ENCODE data around the gene ARR3.
"Not testable (repeated sequence)": the region's sequence is repeated elsewhere in the genome, so short reads cannot be mapped to it uniquely, and the experiment has no call there.

ARR3 gene

DNA sequence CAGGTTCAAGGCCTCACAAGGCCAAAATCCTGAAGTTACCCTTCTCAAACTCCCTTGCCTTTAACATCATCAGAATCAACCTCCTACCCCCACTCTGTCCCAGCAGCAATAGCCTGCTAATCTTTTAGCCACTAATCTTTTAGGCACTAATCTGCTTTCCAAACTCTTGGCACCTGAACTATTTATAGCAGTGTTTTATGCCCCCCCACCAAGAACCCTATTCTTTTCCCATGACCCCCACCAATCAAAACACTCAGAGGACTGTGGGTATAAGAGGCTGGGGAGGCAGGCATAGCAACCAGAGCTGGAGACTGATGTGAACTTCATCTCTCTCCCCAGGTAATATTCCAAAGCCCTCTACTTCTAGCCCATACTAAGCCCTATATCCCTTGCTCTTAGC, at the start of gene ARR3:
TSS of gene ARR3 (plus strand) at position 301 of the 400 bp plus-strand sequence. CDS start 1,052 bp downstream, outside the sequence.
- DNase-seq = no peak

DNA sequence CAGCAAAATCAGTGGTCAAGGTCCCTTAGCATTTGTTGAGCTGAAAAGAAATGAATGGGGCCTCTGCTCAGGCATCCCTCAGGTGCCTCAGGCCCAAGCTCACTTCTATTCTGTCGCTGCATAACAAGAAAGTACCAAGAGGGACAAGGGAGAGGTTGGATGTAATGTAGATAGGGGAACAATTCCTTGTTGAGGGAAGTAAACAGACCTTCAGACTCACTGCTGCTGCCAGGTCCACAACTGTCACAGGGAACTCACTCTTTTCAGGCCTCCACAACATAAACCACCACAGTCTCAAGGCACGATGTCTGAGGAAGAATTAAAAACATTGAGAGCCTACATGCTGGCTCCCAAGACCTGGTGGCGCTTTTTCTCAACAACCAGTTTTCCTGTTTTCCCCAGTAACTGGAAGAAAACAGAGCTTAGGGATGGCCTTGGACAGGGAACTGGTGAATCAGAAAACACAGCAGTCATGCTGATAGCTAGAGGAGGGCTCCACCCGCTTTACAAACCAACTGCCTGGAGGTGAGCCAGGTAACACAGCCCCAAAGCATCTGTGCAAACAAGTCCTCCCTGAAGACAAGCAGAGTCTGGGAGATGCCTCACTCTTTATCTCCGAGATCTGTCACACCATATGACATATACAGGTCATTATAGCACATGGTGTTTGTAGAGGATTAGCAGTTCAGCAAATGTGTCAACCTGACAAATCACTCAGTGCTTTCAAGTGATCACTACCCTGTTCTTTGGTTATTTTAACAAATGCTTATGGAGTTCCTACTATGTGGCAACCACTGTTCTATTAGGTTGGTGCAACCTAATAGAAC, 48.0 kb upstream of the ARR3 start:
- DNase-seq = no peak

DNA sequence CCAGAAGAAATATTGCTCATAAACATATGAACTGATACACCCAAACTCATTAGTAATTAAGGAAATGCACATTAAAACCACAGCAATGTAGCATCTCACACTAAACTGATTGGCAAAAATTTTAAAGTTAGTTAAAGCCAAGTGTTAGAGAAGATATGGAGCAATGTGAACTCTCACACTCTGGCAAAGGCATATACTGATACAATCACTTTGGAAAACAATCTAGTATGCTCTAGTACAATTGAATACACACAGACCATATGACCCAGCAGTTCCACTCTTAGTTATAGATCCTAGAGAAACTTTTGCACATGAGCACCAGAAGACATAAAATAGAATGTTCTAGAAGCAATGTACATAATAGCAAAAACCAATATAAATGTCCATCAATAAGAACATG, 42.1 kb upstream of the ARR3 start:
- DNase-seq = no peak

DNA sequence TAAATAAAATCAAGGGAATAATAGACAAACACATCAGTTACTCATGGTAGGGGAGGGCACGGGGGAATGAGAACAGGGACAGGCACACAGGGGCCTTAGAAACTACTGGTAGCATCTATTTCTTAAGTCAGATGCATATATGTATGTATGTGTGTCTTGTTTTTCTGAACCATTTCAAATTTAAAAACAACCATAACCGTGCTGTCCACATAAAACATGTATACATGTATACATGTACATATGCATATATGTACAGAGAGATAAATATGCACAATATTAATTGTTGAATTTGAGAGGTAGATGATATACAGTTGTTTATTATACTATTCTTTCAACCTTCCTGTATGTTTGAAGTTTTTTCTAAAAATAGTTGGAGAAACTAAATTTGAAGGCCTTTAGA, 41.4 kb upstream of the ARR3 start:
- no peak for DNase-seq

DNA sequence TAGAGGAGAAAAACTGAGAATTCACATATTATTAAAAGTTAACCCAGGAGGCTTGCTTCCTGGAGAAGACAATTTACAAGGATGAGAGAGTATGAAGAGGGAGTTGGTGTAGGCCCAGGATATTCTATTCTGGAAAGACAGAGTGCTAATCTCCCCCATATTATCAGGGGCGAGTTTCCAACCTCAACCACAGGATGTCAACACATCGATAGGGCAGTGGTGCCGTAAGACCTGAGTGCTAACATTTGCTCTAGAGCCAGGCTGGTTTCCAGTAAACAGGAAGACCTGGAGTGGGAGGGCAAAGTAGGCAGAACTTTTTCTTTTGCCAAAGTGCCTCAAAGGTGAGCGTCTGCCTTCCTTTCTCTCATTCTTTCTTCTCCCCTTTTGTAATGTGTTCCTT, 36.5 kb upstream of the ARR3 start:
- DNase-seq = no peak

DNA sequence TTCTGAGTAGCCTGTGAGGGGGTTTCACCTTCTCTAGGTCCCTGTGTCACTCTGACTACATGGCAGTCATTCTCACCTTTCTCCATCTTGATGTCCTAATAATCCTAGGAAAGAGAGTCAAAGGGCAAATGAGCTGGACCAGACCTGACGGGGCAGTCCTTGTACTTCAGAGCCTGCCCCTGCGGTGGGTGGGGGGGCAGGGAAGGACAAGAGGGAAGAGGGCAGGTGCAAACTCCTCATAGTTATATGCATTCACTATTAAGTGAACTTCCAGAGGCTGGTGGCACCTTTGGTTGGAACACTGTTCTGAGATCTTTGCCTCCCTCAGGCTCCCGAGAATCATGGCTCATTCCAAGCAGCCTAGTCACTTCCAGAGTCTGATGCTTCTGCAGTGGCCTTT, 33.8 kb upstream of the ARR3 start, which contains the start of gene AWAT1:
TSS of gene AWAT1 (plus strand) at position 301 of the 400 bp plus-strand sequence. CDS start at position 342, 41 bp downstream.
- DNase-seq = no peak

DNA sequence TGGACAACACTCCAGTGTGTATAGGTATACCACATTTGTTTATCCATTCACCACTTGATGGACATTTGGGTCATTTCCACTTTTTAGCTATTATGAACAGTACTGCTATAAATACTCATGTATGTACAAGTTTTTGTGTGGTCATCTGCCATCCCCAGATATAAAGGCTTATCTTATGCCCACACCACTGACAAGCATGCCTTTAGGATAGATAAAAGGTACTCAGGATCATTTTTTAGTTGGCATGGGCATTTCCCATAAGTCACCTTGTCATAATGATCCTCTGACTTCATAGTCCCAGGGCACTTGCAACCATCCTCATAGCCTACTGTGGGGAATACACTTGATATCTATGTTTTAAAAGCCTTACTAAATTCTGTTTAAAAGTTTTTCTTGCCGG, 27.4 kb upstream of the ARR3 start:
- DNase-seq = no peak

DNA sequence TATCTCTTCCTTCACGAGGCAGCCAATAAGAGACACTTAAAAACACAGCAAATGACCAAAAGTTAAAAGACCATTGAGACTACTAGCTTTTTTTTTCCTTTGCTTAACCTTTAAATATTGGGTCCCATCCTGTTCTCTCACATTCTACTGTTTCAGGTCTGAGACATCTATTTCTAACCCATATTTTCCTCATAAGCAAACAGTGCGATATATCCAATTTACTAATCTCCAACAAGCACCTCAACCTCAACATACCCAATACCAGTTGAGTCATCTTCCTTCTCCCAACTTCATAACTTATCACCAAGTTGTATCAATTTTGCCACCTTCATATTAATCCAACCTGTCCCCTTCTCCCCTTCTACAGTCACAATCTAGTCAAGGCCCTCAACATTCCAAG, 26.6 kb upstream of the ARR3 start:
- DNase-seq = no peak

DNA sequence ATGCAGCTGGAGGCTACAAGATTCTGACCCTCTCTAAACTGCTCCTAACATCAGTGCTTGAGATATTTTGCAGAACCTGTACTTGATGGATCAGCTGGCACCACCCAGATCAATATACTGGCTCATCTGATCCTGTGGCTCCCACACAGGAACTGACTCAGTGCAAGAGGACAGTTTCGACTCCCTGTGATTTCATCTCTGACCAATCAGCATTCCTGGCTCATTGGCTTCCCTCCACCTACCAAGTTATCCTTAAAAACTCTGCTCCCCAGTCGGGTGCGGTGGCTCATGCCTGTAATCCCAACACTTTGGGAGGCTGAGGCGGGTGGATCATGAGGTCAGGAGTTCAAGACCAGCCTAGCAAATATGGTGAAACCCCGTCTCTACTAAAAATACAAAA, 24.5 kb upstream of the ARR3 start:
- not testable (repeated sequence) for DNase-seq

DNA sequence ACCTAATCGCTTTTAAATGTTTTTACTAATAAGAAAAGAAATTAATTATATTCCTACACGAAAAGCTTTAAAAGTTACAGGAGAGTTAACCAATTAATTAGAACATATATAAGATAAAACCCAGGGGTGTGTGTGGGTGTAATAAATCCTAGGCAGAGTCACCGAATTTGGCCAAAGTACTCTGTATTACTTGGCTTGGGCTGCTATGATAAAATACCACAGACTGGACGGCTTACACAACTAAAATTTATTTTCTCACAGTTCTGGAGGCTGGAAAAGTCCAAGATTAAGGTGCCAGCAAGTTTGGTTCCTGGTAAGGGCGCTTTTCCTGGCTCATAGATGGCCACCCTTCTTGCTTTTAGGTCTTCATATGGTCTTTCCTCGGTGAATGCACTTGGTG, 23.3 kb upstream of the ARR3 start:
- no peak for DNase-seq

DNA sequence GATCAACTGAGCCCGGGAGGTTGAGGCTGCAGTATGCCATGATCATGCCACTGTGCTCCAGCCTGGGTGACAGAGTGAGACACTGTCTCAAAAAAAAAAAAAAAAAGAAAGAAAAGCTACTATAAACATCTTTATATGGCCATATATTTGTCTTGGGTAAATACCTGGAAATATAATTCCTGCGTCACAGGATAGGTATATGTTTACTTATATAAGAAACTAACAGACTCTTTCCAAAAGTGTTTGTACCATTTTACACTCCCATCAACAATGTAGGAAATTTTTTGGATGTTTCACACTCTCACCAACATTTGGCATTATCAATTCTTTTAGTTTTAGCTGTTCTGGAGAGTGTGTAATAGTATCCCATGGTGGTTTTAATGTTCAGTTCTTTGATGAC, 20.9 kb upstream of the ARR3 start:
- DNase-seq = no peak

DNA sequence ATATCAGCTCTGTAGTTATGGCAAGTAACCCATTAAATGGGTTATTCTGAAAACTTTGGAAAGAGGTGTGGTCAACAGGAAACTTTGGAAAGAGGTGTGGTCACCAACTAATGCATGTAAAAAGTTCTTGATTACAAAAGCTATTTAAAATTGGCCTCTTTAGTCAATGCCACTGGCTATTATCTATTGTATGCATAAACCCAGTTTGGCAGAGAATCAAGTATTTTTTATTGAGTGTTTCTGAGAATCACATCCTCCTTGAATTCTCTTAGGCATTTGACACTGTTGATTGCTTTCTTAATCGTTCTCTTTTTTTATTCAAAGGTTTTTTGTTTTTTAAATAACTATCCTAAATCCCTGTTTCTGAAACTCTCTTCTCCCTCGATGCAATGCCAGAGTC, 15.6 kb upstream of the ARR3 start:
- no peak for DNase-seq

DNA sequence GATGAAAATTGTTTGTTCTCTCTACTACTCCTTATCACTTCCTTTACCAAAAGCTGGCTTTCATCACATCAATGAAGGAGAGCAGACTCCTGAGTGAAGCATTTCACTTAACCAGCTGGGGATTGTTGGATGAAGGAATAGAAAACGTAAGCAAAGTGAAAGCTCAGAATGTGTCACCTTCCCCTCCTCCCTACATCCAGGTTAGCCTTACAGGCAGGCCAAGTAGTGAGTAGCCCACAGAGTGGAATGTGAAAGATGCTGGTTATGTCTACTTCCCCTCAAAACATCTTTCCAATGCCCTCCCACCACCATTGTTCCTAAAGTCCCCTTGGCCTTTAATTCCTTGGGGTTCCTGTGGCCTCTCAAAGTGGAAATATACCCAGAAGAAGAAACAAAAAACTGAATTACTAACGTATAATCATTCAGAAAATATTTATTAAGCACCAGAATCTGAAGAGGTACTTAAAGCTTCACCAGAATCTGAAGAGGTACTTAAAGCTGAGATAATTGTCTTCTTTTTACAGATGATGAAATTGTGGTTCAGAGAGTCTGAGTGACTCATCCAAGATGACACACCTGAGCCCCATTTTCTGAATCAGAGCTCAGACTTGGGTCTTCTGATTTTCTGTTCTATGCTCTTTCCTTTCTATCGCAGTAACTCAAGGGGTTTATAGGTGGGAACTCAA, 14.6 kb upstream of the ARR3 start:
- no peak for DNase-seq

DNA sequence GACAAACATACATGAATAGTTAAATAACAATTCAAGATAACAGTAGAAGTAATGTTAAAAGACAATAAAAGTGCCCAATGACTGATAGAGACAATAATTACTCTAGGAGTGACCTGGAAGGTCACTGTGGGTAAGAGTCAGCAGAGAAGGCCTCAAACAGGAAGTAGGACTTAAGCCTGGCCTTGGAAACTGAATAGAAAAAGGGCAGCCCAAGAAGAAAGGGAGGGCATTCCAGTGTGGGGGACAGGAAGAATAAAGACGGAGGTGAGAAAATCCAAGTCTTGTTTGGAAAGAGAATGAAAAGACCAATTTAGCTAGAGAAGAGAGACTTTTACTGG, 14.1 kb upstream of the ARR3 start:
- DNase-seq = no peak

DNA sequence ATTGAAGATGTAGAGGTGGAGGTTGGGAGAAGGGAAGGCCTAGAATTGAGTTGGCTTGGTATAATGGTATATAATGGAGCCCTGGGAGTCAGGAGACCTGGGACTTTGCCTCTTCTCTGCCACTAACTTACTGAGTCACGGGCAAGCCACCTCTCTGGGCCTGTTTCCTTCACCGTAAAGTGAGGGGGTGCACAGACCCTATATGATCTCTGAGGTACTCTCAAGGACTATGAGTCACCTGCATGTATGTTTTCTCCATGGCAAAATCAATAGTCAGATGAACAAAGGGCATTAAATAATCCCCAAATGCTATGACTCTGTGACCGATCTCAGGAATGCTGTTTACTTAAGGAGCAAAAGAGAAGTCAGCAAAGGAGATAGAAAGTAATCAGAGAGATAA, 13.2 kb upstream of the ARR3 start:
- DNase-seq = no peak

DNA sequence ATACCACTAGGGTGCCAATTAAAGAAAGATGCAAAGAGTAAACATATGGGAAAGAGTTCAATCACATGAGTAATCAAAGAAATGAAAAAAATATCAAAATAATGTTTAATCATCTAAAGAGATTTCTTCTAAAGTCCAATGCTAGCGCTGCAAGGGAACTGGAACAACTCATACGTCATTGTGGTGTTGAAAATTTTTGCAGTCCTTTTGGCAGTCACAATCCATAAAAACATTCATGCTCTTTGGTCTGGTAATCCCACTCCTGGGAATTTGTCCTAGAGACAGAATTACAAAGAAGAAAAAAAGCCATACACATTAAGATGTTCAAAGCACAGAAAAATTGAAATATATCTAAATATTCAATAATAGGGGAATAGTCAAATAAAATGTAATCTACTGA, 12.7 kb upstream of the ARR3 start:
- no peak for DNase-seq

DNA sequence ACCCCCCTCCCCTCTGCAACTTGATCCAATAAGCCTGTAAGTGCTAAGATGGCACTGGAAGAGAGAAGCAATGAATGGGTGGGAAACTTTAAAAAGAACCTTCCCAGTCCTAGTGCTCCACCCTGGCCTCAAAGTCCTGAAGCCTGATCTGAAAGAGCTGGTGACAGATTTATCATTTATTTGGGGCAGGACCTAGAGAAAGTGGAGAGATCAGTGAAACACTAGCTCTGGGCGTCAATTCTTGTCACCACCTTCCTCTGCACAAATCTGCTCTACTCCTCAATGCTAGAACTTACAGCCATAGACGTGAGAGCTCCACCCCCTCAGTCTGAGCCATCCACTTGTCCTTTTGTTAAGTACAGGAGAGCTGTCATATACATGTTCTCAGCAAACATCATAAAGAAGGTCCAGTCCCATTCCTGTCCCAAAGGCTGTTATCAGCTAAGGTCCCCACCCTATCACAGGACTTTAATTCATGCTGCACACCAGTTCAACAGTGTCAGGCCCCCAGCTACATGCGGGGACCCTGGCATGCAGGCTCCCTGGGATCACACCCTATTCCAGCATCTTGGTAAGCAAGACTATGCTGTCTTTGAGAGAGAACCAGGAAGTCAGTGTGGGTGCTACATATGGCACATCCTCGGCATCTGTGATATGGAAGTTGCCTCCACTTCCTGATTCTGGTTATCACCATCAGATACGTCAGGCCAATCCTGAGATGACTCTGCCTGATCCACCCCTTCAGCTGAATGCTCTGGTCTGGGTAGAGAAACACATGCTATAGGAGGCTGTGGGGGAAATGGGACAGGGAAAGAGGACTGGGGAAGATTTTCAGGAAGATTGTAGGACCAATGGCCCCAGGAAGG, 10.5 kb upstream of the ARR3 start:
- no peak for DNase-seq

DNA sequence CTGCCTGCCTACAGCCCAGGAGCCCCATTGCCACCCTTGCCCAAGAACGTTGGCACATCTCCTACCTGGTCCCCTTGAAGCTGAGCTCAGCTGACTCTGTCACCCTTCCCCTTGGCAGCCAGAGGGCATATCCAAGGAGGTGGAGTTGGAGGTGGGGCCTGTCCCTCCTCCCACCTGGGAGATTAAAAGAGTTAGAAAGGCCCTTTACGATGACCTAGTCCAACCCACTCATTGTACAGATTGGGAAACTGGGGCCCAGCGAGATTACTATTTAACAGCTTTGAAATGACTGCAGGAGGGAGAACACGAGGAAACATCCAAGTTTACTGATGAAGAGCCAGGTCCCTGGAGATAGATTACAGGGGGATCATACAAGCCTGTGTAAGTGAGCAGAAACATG, 8.0 kb upstream of the ARR3 start, which contains the start of gene P2RY4:
TSS of gene P2RY4 (minus strand) at position 101 of the 400 bp plus-strand sequence. CDS start 580 bp downstream, outside the sequence.
- DNase-seq = no peak

DNA sequence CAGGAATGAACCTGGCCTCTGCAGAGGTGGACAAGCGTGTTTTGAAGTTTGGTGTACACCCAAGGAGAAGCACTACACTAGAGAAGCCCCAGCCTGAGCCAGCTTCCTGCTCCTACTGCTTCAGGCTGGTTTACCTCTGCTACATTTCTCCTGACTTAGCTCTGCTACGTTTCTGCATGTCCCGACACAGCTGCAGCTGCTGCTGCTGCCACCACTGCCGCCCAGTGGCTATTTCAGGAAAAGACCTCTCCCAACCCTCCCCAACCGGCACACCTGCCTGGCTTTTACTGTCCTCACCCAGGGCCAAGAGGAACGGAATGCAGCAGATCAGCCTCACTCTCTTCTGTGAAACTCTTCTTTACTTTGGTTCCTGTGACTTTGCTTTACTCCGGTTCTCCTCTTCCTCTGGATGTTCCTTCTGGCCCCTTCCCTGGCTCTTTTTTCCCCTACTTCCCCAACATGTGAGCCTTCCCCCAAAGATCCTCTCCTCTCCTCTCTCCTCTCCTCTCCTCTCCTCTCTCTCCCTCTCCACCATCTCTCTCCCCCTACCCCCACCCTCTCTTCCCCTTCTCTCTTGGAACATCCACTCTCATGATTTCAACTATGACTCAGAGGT, 5.1 kb upstream of the ARR3 start:
- peak; percentile 35 for DNase-seq

DNA sequence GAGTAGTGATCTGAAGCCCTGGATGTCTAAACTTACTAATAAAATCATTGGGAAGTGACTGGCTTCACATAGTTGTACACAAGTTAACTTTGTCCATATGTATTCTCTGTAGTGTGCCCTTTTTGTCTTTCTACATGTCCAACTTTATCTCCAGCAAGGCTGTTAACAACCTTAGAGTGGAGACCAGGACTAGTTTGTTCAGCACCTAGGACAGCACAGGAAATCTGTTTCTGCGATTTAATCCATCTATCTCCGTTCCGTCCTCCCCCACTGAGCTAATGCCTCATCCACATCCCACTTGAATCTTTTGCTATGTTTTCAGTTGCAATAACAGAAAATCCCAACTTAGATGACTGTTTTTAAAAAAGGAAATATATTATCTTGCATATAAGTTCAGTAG, 3.4 kb upstream of the ARR3 start:
- no peak for DNase-seq

DNA sequence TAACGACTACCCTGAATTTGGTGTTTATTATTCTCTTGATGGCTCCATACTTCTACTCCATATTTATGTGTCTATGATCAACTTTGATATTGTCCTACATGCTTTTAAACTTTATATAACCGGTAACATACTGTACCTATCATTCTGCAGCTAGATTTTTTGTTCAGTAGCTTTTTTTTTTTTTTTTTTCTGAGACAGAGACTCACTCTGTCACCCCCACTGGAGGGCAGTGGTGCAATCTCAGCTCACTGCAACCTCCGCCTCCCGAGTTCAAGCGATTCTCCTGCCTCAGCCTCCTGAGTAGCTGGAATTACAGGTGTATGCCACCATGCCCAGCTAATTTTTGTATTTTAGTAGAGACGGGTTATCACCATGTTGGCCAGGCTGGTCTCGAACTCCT, 5.9 kb downstream of the ARR3 start:
- not testable (repeated sequence) for DNase-seq

DNA sequence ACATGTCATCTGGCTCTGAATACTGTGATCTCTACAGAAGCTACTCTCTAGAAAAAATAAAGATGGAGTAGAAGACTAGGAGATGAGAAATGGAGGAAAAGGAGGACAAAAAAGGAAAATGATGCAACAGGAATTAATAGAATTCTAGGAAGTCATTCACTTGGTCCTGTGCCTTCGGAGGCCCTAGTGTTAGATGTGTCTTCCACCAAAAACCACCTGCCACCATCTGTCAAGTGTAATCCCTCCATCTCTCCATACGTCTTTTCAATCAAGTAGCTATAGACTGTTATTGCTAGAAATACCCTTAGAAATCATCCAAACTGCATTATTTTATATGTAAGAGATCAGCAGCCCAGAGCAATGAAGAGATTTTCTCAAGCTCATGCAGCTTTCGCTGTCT, 10.9 kb downstream of the ARR3 start:
- no peak for DNase-seq

DNA sequence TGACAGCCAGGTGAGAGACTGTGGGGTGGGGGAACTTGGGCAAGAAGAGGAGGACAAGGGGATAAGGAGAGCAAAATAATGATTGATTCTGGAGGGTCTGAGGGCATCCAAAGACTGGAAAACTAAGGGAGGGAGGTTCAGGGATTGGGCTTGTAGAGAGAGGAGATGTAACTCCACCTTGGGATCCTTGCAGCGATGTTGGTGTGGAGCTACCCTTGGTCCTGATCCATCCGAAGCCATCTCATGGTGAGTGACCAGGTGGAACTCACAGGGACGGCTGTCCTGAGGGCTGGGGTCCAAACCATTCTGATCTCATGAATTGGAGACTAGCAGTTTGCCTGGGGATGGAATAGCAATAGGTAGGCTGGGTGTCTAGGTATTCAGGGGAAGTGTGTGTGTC, 12.4 kb downstream of the ARR3 start:
- no peak for DNase-seq
